GM12873 (cell line): ENCODE data around the gene DDX17.
A peak's percentile ranks its signal among the peaks of the same experiment; 100 is the strongest.

Source experiments
- TF ChIP-seq, protein P1 (sequence below): IDR thresholded peaks from 2 replicates; pipeline ENCODE4 v1.5.1; 2012; ENCODE audit warnings: low read depth, mild to moderate bottlenecking, moderate library complexity, low read length, control low read depth; ENCODE audit not compliant: insufficient read depth; ENCODE audit errors: missing control alignments

DDX17 gene

DNA sequence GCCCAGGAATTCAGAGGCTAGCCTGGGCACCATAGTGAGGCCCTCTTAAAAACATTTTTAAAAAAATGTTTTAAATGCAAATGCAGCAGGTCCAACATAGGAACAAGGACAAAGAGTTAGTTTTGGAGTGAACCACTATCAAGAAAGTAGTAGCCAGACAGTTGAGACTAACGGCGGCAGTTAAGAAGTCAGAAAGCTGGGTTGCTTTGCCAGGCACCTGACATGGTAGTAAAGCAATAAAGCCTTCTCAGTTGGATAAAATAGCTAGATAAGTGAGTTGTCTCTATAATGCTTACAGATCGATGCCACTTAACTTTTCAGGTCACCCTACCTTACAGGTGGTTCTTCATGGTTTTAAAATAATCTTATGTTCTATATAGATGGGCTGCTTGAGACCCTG is 16.9 kb upstream of the DDX17 start:
- TF ChIP-seq, protein P1, sequence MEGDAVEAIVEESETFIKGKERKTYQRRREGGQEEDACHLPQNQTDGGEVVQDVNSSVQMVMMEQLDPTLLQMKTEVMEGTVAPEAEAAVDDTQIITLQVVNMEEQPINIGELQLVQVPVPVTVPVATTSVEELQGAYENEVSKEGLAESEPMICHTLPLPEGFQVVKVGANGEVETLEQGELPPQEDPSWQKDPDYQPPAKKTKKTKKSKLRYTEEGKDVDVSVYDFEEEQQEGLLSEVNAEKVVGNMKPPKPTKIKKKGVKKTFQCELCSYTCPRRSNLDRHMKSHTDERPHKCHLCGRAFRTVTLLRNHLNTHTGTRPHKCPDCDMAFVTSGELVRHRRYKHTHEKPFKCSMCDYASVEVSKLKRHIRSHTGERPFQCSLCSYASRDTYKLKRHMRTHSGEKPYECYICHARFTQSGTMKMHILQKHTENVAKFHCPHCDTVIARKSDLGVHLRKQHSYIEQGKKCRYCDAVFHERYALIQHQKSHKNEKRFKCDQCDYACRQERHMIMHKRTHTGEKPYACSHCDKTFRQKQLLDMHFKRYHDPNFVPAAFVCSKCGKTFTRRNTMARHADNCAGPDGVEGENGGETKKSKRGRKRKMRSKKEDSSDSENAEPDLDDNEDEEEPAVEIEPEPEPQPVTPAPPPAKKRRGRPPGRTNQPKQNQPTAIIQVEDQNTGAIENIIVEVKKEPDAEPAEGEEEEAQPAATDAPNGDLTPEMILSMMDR: no peak

DNA sequence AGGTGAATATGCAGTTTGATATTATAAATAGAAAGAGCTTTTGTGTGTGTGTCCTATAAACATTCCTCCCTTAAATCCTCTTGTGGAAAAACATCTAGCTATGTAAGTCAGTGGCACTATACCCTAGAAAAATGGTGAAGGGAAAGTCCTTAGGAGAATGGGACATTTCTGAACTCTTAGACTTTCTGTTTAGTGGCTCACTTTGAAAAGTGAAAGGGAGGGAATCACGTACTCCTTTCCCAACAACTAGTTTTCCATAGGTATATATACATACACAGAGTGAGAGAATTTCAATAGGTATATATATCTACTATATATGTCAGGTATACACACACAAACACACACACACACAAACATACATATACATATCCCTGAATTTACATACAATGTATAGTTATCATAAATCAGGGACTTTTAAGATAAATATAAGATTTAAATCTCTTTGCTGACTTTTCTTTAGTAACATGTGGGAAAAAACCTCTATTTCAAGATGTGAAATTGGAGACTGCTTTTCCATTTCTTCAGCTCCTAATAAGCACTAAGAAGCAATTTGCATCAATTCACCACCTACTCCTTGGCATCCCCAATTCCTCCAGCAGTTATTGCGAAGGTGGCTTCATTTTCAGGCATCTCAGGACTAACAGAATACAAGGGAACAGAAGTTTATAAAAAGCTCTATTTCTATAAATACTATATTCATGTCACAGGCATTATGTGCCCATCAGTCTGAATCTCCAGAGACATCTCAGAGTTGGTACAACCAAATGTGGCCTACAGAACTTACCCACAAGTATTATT is 13.5 kb upstream of the DDX17 start:
- TF ChIP-seq, protein P1: no peak

DNA sequence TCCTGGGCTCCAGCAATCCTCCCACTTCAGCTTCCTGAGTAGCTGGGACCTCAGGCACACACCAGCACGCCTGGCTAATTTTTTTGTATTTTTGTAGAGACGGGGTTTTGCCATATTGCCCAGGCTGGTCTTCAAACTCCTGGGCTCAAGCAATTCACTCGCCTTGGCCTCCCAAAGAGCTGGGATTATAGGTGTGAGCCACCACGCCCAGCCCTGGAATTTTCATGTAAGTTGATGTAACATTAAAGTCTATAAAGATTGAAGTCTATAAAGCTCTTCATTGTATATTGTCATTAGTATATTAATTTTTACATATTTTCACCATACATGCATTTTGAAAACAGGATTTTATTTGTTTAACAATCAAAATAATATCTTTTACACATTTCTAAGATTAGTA is 12.5 kb upstream of the DDX17 start:
- TF ChIP-seq, protein P1: no peak

DNA sequence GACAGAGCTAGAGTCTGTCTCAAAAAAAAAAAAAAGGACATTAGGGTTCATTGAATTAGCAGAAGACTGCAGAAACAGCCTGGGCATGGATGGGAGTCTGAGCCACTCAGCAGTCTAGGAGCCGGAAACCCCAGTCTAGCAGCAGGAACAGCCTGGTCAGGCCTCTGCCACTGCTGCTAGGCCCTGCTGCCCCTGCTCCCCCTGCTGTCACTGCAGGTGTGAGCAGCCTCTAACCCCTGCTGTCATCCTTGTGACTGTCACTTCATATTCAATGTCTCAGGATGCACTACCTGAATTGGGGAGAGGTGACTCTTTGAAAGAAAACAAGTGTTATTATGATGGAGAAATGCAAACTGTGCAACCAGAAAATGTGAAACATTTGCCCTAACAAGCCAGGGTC is 7.0 kb upstream of the DDX17 start:
- TF ChIP-seq, protein P1: peak; percentile 55

DNA sequence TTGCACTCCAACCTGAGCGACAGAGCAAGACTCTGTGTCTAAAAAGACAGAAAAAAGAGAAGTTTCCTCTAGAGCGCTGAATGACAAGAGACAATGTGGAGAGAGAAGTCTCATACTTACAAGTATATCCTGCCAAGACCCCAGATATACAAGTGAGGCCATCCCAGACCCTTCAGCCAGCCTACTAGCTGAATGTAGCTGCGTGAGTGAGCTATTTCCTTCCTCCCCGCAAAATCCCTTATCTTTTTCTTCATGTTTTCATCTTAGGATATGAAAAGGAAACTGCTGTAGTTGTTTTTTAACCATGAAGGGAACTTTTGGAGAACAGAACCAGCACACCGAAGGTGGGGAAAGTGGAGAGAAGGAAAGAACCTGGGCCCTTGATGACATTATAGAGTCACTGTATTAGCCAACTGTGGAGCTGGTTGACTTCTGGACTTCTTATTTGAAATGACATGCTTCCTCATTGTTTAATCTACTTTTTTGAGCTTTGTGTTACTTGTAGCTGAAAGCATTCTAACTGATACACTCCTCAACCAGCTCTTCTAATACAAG is 4.4 kb upstream of the DDX17 start:
- TF ChIP-seq, protein P1: no peak

DNA sequence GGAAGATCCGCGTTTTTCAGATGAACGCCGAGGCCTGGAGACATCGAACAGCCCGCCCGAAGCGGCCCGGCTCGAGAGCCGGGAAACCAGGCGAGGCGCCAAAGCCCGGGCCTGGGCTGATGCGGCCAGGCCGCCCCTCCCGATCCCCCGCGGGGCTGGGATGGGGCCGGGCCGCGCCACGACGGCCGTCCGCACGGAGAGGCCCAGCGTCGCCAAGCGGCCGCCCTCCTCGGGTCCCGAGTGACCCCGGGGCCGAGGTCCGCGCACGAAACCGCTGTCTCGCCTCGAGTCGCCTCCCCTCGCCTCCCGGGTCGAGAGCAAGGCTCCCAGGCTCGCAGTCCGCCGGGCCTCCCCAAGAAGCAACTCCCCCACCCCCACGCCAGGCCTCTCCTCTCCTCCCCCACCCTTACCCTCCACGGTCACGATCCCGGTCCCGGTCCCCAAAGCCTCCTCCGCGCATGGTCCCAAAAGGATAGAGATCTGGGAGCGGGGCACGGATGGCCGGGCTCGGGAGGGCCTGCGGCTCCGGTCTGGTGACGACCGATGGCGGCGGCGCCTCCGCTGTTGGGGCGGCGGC is 482 bp downstream of the DDX17 start:
- TF ChIP-seq, protein P1: no peak

DNA sequence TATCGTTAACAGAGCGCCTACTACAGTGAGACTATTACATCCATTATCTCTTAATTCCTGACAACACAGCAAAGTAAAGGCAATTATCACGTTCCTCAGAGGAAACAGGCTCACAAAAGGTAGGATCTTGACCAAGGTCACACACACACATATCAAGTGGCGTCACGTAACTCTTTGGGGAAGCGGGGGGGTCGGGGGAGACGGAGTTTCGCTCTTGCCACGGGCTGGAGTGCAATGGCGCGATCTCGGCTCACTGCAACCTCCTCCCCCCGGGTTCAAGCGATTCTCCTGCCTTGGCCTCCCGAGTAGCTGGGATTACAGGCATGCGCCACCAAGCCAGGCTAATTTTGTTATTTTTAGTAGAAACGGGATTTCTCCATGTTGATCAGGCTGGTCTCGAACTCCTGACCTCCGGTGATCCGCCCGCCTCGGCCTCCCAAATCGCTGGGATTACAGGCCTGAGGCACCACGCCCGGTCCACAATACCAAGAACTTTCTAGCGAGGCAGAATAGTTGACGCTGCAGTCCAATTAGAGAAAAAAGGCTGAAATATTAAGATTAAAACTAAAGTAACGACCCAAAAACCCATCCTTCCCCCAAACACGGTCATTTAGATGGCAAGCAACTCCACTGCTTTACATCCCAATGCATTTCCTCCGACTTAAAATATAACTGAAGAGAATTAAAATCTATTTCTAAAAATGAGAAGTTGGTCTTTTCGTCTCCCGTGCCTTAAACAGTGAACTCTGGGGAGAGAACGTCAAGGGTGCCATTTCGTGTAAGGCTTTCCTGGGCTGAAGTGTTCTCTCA is 1.2 kb downstream of the DDX17 start:
- TF ChIP-seq, protein P1: no peak
